Measurements from ENCODE around the gene KIF3A.

- TF ChIP-seq TAF1 (IDR thresholded peaks at IDR 0.05; ENCODE audit: low read depth, low read length) (no peak), POLR2A (IDR thresholded peaks at IDR 0.05; ENCODE audit: low read depth, low read length) (no peak), POLR2AphosphoS5 (IDR thresholded peaks at IDR 0.05; ENCODE audit: low read depth, low read length) (no peak)
Measured at GRCh38 chr5:132747616-132748440, 10.5 kb upstream of the KIF3A start.
